ENCODE results near the gene CLDN1. TPM values are rescaled to one million over a fixed set of nuclear protein-coding genes. Genes with fewer than 3 reads are reported as not detected.

Gene CLDN1
- total and polyA plus RNA-seq, 2 of the 8 experiments (the other 6 are each of a cell fraction or from before 2014, with no cell fraction given): 3.1 to 6.1 TPM

DNA sequence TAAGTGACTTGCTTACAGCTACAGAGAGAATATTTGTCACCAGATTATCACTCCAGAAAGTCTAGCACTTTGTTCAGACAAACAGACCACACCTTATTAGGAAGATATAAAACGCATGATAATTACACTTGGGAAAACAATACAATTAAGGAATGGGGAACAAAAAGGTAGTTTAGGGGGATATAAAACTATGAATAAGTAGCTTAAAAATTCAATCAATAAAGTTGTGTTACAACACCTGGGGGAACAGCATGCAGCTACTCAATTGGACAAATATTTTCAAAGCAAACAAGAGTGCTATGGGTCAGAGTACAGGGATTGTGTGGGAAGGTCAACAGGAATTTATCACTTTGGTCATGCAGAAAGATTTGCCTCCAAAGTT is 15.1 kb downstream of the CLDN1 start:
- no peak overlapping the region for H4K8ac ChIP-seq (ENCODE audit: extremely low read depth, insufficient read depth, low read length)
- H3K79me1 ChIP-seq (ENCODE audit: low read depth, low read length): no peaks in the 10 kb centered on the region
- no peak overlapping the region for H3K4me2 ChIP-seq (ENCODE audit: insufficient read depth in 1 of 2, low read depth in 2 of 2, low read length in 2 of 2)
- no peaks in the 10 kb centered on the region for H3K4me1 ChIP-seq (replicated peaks in 1 of 4; ENCODE audit: control insufficient read depth in 3 of 4, insufficient read depth in 4 of 4, low read length in 3 of 4)
- no peaks in the 10 kb centered on the region for H3K9me3 ChIP-seq (ENCODE audit: insufficient read depth in 2 of 2, low read depth in 1 of 2, low read length in 1 of 2)
- H3K18ac ChIP-seq (ENCODE audit: extremely low read depth, low read length): no peak overlapping the region
- H3K9ac ChIP-seq (replicated peaks in 1 of 4; ENCODE audit: extremely low read depth in 1 of 4, low read depth in 3 of 4, low read length in 3 of 4): no peak overlapping the region
- POLR2A ChIA-PET (ENCODE audit: partially characterized antibody): no interaction called here
- DNase-seq (ENCODE audit: low read depth in 1 of 2, low spot score in 2 of 2) (no peak), FAIRE-seq (no peak)
- H3K23ac ChIP-seq (ENCODE audit: insufficient read length): no peak overlapping the region
- no peaks in the 10 kb centered on the region for H4K20me1 ChIP-seq (replicated peaks in 1 of 2; ENCODE audit: control insufficient read depth in 1 of 2, insufficient read depth in 2 of 2, low read length in 2 of 2)
- H4K5ac ChIP-seq (ENCODE audit: insufficient read length, low read depth, low read length): no peak overlapping the region
- H3K14ac ChIP-seq (ENCODE audit: insufficient read length): no peak overlapping the region
- no peak overlapping the region for H2BK12ac ChIP-seq (ENCODE audit: low read depth, low read length)
- no peak overlapping the region for H2BK20ac ChIP-seq (ENCODE audit: low read length)
- CTCF ChIA-PET (ENCODE audit: partially characterized antibody): interaction anchor here (0.7 to 1.7 kb wide), 3 partner anchors 11 to 52 kb away, joined by 3 to 10 read pairs (median 5); partner anchors contain the start of gene CLDN1
- no peak overlapping the region for H2AK5ac ChIP-seq (ENCODE audit: low read depth, low read length)
- no peaks in the 10 kb centered on the region for H3K79me2 ChIP-seq (ENCODE audit: control insufficient read depth in 1 of 2, insufficient read depth in 2 of 2, low read length in 2 of 2)
- no peaks in the 10 kb centered on the region for H3K36me3 ChIP-seq (ENCODE audit: control insufficient read depth in 2 of 4, insufficient read depth in 4 of 4, low read length in 3 of 4)
- no peak overlapping the region for H2AFZ ChIP-seq (ENCODE audit: low read length)
- no peak overlapping the region for H2BK120ac ChIP-seq (replicated peaks; ENCODE audit: low read depth, low read length)
- no peaks in the 10 kb centered on the region; the same call in 1 of the 2 replicates for H3K23me2 ChIP-seq (ENCODE audit: low read depth, low read length)
- no peaks in the 10 kb centered on the region for H3K27me3 ChIP-seq (replicated peaks in 1 of 4; ENCODE audit: control insufficient read depth in 3 of 4, extremely low read depth in 1 of 4, insufficient read depth in 3 of 4, low read length in 3 of 4)
- H3K56ac ChIP-seq (replicated peaks; ENCODE audit: insufficient read length, low read depth, low read length): no peak overlapping the region
- no peak overlapping the region for H3K27ac ChIP-seq (ENCODE audit: low read depth, low read length)
- no peak overlapping the region for H2BK15ac ChIP-seq (ENCODE audit: low read length)
- no peak overlapping the region for H3K4me3 ChIP-seq (ENCODE audit: extremely low read depth in 1 of 4, insufficient read depth in 2 of 4, low read depth in 3 of 4, low read length in 4 of 4)
- 89% methylated on average over 1 of the region's 1 CpG; no CpG with 5 or more reads in 1 of the 2 experiments for WGBS, 2 experiments (ENCODE audit: extremely low coverage in 1 of 2, insufficient coverage in 1 of 2, insufficient read length in 1 of 2, insufficient replicate concordance in 2 of 2, low coverage in 1 of 2, low lambda C conversion rate in 2 of 2, missing lambda C conversion rate in 1 of 2)
- no peak overlapping the region for H4K91ac ChIP-seq (replicated peaks; ENCODE audit: insufficient read length, low read length)
- H3K4ac ChIP-seq (replicated peaks; ENCODE audit: insufficient read length, low read depth, low read length): no peak overlapping the region
- H2BK5ac ChIP-seq (ENCODE audit: low read depth, low read length): no peak overlapping the region
- no peak for TF ChIP-seq TCF12 (IDR thresholded peaks at IDR 0.05; ENCODE audit: low read depth, low read length)
- no peak for TF ChIP-seq RXRA (IDR thresholded peaks at IDR 0.05; ENCODE audit: insufficient read depth, low read depth, low read length)
- no peak for TF ChIP-seq JUND (IDR thresholded peaks at IDR 0.05; ENCODE audit: low read length)
- TF ChIP-seq SAP30 (IDR thresholded peaks at IDR 0.05; ENCODE audit: insufficient read depth, insufficient replicate concordance, low read length): no peak
- TF ChIP-seq HDAC6 (IDR thresholded peaks at IDR 0.05; ENCODE audit: low read depth, low read length): no peak
- TF ChIP-seq BRCA1 (IDR thresholded peaks at IDR 0.05; ENCODE audit: low read depth, low read length): no peak
- no peak for TF ChIP-seq PHF8 (conservative IDR thresholded peaks at IDR 0.05; ENCODE audit: low read depth, low read length)

Data from H1 (cell line).